WI38 (cell line): ENCODE data around the gene HDAC4.

Experiments
- H3K4me3 ChIP-seq: 2 replicates; pipeline ENCODE4 v1.5.1; 2011; ENCODE audit warnings: low read depth, mild to moderate bottlenecking, control low read depth, low read length
- CTCF ChIP-seq: IDR thresholded peaks from 2 replicates; pipeline ENCODE4 v1.5.1; 2012; ENCODE audit warnings: low read depth, mild to moderate bottlenecking, control low read depth, low read length

The HDAC4 gene

GRCh38 chr2:239327536-239328350 lies 73.1 kb downstream of the HDAC4 start:
- no peak overlapping the region for H3K4me3 ChIP-seq
- TF ChIP-seq CTCF, result no peak

GRCh38 chr2:239326831-239327535 lies 73.8 kb downstream of the HDAC4 start:
- no peak overlapping the region for H3K4me3 ChIP-seq
- TF ChIP-seq CTCF, result no peak

GRCh38 chr2:239324456-239324855 lies 76.4 kb downstream of the HDAC4 start:
- TF ChIP-seq CTCF, result no peak
- no peak overlapping the region for H3K4me3 ChIP-seq

GRCh38 chr2:239323447-239323846 lies 77.4 kb downstream of the HDAC4 start:
- TF ChIP-seq CTCF, result no peak
- H3K4me3 ChIP-seq, result no peak overlapping the region

GRCh38 chr2:239322416-239323086 lies 78.3 kb downstream of the HDAC4 start:
- no peak for TF ChIP-seq CTCF
- no peak overlapping the region for H3K4me3 ChIP-seq

- no peak overlapping the region for H3K4me3 ChIP-seq
- no peak for TF ChIP-seq CTCF
Measured at GRCh38 chr2:239321596-239322415, 79.0 kb downstream of the HDAC4 start.
